GM18499 (cell line): ENCODE results near the gene SETBP1.

Source experiments
- ATAC-seq: cut with Tn5 transposase; IDR thresholded peaks from one replicate; pipeline ENCODE4 v1.9.1; 2021; ENCODE audit warnings: moderate number of reproducible peaks; ENCODE audit not compliant: insufficient read depth, unreplicated experiment

SETBP1 gene

GRCh38 chr18:44949967-44950366 is 269.3 kb downstream of the SETBP1 start:
- ATAC-seq, result no peak

- no peak for ATAC-seq
Observed at GRCh38 chr18:44950685-44951195, 270.1 kb downstream of the SETBP1 start.

GRCh38 chr18:44951748-44952147 is 271.1 kb downstream of the SETBP1 start:
- no peak for ATAC-seq

GRCh38 chr18:44954257-44954656 is 273.6 kb downstream of the SETBP1 start:
- ATAC-seq, result no peak

GRCh38 chr18:44955825-44956224 is 275.1 kb downstream of the SETBP1 start:
- no peak for ATAC-seq

- no peak for ATAC-seq
Observed at GRCh38 chr18:44957025-44957424, 276.3 kb downstream of the SETBP1 start.

GRCh38 chr18:44957461-44957860 is 276.8 kb downstream of the SETBP1 start:
- no peak for ATAC-seq

GRCh38 chr18:44958040-44958439 is 277.4 kb downstream of the SETBP1 start:
- ATAC-seq, result no peak

- no peak for ATAC-seq
Observed at GRCh38 chr18:44958455-44958854, 277.8 kb downstream of the SETBP1 start.

GRCh38 chr18:44959013-44959412 is 278.3 kb downstream of the SETBP1 start:
- no peak for ATAC-seq

GRCh38 chr18:44960580-44960979 is 279.9 kb downstream of the SETBP1 start:
- no peak for ATAC-seq

GRCh38 chr18:44961288-44961995 is 280.8 kb downstream of the SETBP1 start:
- no peak for ATAC-seq

GRCh38 chr18:44967599-44967998 is 286.9 kb downstream of the SETBP1 start:
- ATAC-seq, result no peak

GRCh38 chr18:44968336-44968735 is 287.6 kb downstream of the SETBP1 start:
- ATAC-seq, result no peak

GRCh38 chr18:44969214-44969795 is 288.6 kb downstream of the SETBP1 start:
- ATAC-seq, result no peak

- no peak for ATAC-seq
Observed at GRCh38 chr18:44973282-44973681, 292.6 kb downstream of the SETBP1 start.

GRCh38 chr18:44974174-44974573 is 293.5 kb downstream of the SETBP1 start:
- no peak for ATAC-seq

GRCh38 chr18:44977856-44978255 is 297.2 kb downstream of the SETBP1 start:
- ATAC-seq, result no peak

- ATAC-seq, result no peak
Observed at GRCh38 chr18:44979748-44980147, 299.1 kb downstream of the SETBP1 start.

- no peak for ATAC-seq
Observed at GRCh38 chr18:44981121-44981520, 300.4 kb downstream of the SETBP1 start.

- ATAC-seq, result no peak
Observed at GRCh38 chr18:44986933-44987332, 306.2 kb downstream of the SETBP1 start.

GRCh38 chr18:44987371-44987770 is 306.7 kb downstream of the SETBP1 start:
- no peak for ATAC-seq
